Upper lobe of left lung (tissue), 4 donors: ENCODE results near the gene BAX.

Experiments used
- CTCF ChIP-seq, 6 experiments: fragments of 450-650 bp in 4 of 6; fragments of 200-600 bp in 2 of 6; sonication (generic) in 2 of 6; IDR thresholded peaks; one replicate each; pipeline ENCODE4 v1.5.1; 2016 to 2019; ENCODE audit warnings: antibody characterized with exemption in 6 of 6
- POLR2A ChIP-seq, 4 donors: fragments of 450-650 bp; IDR thresholded peaks; one replicate each; pipeline ENCODE4 v1.5.1; 2016 to 2017; ENCODE audit warnings: antibody characterized with exemption in 4 of 4, mild to moderate bottlenecking in 2 of 4

GRCh38 chr19:48928164-48929025, 26.3 kb upstream of the BAX start:
- TF ChIP-seq CTCF (IDR thresholded peaks at IDR 0.05): no peak
- TF ChIP-seq POLR2A (IDR thresholded peaks at IDR 0.05): no peak
